GM19463 (cell line): ENCODE results near the gene IGFBP3.
A peak's percentile ranks its signal among the peaks of the same experiment; 100 is the strongest.

ENCODE experiments used
- ATAC-seq: cut with Tn5 transposase; IDR thresholded peaks from one replicate; pipeline ENCODE4 v1.9.1; 2021; ENCODE audit warnings: mild to moderate bottlenecking, moderate library complexity; ENCODE audit not compliant: unreplicated experiment

IGFBP3 gene

GRCh38 chr7:45923290-45923689, 2.2 kb upstream of the IGFBP3 start:
- no peak for ATAC-seq

DNA sequence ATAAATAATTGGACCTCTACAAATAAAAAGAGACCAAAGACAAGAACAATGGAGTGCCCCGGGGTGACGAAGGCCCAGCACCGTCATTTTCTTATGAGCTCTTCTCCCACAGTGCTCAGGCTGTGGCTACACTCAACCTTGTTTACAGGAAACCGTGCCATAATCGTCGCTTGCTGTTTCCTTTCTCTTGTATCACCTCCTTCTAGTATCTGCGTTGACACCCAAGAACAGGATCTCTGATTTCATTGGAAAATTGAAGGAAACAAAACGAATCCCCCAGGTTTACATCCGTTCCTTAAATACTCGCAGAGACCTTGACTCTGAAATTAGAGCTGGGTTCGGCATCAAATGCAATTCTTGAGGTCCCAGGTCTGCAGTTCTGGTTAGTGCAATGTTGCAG, 1.7 kb upstream of the IGFBP3 start:
- ATAC-seq, result no peak

DNA sequence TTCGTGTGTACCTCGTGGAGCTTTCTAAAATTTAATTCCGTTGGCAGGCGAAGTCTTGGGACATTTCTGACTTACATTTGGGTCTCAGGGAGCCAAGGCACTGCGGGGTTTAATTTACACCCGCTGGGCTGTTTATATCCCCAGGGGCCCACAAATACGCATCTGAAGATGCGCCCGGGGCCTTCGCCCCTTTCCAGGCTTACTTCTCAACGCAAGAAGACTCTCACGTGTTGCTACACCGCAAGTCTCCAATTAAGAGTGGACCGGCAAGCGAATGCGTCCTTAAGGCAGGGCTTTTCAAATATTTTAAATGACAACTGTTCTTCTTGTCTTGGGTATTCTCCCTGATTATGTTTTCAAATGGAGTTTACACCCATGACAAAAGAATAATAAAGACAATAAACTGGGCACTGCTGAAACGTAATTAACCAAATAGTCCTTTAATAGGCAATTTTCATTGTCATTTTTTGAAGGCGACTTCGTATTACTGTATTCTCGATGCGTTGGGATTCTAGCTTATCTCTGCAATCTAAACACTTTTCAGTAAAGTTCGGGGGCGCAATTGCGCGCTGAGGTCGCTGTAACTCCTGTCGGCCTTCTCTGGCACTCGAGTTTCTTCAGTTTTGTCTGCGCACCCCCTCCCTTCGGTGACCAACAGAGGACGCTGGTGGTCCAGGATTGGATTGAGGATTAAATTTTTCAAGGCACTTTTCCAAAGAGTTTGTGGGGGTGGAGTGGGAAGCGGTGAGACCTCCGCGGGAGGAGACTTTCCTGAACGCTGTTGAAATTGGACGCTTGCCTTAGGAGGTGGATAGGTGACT, 837 bp upstream of the IGFBP3 start:
- ATAC-seq, result no peak

DNA sequence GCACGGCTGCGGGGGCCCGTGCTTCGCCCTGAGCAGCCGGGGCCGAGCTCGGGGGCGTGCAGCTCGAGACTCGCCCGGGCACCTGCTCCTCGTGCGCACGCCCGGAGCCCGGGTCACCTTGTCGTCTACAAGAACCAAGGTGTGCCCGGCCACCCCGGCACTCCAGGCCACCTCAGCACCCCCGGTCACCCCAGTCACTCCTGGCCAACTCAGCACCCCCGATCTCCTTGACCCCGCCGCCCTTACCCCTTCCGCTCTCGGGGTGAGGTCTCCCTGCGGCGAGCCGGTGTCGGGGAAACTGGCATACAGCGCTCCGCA, 268 bp upstream of the IGFBP3 start:
- ATAC-seq, result peak; percentile 13

- no peak for ATAC-seq
These were observed 1.0 kb downstream of the IGFBP3 start for GRCh38 chr7:45919993-45920459.

DNA sequence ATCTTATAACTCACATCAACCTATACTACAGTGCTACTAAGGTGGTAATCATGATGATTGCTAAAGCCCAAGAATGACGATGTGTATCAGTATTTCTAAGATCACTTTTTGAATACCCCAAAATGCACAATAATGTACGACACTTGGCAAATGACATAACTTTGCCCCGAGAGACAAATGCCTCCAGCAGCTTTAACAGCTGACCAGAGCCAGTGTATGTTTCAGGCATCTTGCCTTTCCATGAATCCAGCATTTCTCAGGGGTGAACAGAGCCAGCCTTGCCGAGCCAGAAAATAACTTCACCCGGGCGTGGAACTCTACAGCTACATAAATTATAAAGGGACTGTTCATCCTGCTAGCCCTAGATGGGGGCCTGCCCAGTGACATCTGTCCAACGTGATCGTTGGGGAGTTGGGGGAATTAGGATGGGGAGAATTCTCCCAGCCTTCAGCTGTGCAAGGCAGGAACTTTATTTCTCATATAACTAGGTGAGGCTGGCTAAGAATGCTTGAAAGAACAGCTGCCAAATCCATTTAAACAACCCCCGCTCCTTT, 1.8 kb downstream of the IGFBP3 start:
- no peak for ATAC-seq

DNA sequence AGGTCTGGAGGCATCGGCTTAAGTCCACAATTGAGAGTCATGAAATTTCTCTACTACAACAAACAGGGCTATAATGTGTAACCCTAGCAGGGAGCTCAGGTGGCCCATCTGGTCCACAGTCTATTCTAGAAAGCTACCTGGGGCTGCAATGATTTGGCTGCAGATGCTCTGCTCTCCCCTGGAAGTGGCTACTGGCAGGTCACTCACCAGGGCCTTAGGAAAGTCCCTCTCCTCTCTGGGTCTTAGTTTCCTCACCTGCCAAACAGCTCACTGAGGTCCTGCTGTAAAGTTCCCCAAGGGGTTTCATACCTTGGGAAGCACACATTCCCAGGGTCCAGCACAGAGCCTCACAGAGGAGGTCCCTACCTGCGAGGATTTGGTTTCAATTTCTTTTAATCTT, 2.5 kb downstream of the IGFBP3 start:
- ATAC-seq, result no peak

GRCh38 chr7:45917658-45918057, 3.4 kb downstream of the IGFBP3 start:
- ATAC-seq, result peak; percentile 56

DNA sequence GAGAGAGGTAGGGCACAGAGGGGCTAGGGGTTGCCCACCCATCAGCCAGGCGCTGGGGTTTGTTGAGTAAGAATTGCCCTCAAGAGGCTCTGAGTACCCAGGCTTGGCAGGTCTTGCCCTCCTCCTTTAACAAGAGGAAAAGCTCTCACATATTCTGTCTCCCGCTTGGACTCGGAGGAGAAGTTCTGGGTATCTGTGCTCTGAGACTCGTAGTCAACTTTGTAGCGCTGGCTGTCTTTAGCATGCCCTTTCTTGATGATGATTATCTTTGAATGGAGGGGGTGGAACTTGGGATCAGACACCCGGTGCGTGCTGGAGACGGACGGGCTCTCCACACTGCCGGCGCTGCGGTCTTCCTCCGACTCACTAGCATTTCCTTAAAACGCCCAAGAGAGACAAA, 4.0 kb downstream of the IGFBP3 start:
- ATAC-seq, result no peak

DNA sequence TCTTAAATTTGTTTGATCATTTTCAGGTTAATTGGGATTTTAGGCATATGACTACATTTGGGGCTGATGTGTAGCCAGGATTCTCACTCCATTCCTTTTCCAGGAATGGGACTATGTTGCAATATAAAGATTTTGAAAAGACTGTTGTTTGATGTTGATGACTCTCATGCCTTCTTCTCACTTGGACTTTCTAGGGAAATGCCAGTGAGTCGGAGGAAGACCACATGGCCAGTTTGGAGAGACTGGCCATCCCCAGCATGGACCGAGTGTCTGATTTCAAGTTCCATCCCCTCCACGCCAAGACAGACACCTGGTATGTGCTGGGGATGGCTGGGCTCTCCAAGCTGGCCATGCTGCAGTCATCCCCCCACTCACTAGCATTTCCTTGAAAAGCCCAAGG, 5.5 kb downstream of the IGFBP3 start:
- no peak for ATAC-seq

DNA sequence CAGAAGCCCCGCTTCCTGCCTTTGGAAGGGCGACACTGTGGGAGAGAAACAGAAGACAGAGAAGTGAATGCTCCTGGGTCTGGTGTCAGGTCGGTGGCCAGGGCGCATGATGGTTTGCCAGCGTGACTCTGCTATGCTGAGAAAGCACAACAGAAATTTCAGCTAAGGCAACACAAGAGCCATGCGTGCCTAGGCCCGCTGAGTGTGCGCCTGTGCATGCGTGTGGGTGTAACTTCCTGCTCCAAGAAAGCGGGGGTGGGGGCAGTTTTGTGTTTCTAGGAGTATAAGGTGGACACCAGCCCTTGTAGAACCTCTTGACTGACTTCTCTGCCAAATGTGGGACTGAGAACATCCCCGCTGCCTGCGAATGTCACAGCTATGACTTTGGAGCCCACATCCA, 6.2 kb downstream of the IGFBP3 start:
- ATAC-seq, result no peak

- ATAC-seq, result no peak
These were observed 8.1 kb downstream of the IGFBP3 start for GRCh38 chr7:45912972-45913371.

DNA sequence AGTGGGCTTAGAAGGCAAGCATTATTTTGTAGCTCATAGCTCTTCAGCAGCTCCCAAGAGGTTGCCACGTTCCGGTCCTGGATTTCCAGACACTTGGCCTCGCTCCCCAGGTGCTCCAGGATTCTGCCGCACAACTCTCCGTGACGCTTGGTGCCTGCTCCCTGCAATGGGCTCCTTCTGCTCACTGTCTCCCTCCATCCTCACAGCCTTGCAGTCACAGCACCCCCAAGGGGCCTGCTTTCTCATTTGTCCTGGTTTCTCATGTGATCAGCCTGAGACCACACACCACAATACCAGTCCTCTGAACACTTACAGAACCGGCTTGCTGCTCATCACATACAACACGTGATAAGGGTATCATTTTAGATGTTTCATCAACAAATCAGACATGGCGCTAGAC, 9.8 kb downstream of the IGFBP3 start:
- no peak for ATAC-seq

GRCh38 chr7:45910855-45911254, 10.2 kb downstream of the IGFBP3 start:
- ATAC-seq, result no peak

GRCh38 chr7:45909561-45909960, 11.5 kb downstream of the IGFBP3 start:
- no peak for ATAC-seq

DNA sequence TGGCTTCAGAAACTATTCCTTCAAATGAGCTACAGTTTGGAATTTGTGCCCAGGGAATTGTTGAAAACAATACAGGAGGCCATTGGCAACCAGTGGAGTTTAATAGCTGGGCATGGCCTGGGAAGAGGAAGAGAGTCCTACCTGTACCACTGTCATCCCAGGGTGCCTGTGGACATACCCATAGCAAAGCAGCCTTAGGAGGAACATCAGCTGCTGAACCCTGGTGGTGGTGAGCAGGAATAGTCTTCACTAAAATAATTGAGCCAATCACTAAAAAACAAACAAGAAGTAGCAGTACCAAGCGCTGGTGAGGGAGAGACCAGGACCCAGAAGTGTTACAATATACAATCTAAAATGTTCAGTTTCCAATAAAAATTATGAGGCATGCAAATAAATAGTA, 18.3 kb downstream of the IGFBP3 start:
- no peak for ATAC-seq

GRCh38 chr7:45901566-45901965, 19.5 kb downstream of the IGFBP3 start:
- no peak for ATAC-seq

DNA sequence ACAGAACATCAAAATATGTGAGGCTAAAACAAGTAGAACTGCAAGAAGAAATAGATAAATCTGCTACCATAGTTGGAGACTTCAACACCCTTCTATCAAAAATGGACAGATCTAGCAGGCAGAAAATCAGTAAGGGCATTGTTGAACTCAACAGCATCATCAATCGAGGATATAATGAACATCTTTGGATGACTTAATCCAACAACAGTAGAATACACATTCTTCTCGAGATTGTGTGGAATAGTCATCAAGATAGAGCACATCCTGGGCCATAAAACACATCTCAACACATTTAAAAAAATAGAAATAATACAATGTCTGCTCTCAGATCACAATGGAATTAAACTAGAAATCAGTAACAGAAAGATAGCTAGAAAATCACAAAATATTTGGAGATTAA, 22.9 kb downstream of the IGFBP3 start:
- no peak for ATAC-seq

GRCh38 chr7:45897042-45897690, 23.9 kb downstream of the IGFBP3 start:
- ATAC-seq, result no peak

DNA sequence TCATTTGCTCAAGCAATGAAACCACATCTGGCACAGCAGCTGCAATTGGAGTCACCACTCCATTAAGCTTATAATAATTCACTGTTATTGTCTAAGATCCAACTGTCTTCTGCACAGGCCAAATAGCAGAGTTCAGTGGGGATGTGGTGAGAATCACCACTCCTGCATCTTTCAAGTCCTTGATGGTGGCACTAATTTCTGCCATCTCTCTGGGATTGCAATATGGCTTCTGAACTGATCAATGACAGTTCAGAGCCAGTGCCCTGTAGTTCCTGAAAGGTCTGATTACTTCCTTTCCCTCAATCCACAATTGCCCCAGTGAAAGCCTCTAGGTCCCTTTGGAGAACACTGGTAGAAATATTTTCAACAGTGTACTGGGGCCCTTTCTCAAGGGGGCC, 26.4 kb downstream of the IGFBP3 start:
- no peak for ATAC-seq

DNA sequence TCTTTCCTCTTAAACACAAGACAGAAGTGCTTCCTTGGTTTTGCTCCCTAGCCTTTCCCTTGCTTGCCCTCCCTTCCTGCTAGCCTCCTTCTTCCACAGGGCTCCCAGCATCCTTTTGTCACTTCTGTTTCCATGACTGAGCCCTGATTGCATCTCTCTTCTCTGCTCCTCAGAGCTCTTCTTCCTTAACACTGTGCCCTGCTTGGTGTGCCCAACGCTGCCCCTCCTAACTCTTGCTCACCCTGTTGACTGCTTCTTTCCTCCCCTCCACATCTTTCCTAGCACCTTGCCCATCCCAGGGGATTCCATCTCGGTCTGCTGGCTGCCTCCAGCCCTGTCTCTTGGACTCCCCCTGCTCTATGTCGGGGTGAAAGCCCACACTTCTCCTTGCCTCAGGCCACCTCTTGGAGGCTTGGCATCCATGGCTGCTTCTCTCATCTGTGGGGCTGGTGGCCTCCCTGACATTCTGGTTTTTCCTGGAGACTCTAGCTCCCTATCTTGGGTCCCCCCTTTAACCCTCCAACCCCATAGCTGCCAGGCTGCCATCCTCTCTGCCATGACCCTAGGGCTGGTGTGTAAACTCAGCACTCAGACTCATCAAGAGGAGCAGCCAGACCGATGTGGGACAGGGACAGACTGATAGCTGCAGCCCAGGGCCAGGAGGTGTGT, 26.9 kb downstream of the IGFBP3 start:
- ATAC-seq, result no peak
